Metanephros (tissue), 1 donor: Measurements from ENCODE around the gene SMC2. TPM values are rescaled to one million over a fixed set of nuclear protein-coding genes. Genes with fewer than 3 reads are reported as not detected.

ENCODE experiments used
- total RNA-seq: library from RNA; depleted of rRNA; stranded (reverse); fragments of >200 nt; gene quantifications from one replicate; pipeline ENCODE4 v1.2.3, GENCODE V29; 2014

The SMC2 gene
- total RNA-seq: 15.9 TPM

GRCh38 chr9:104093647-104094533, at the start of gene SMC2:
SMC2 (plus strand) TSS chr9:104094309; CDS start chr9:104095385, 1,076 bp downstream.

